Suppressor macrophage treated with lipopolysaccharide for 4 hours (primary cell): ENCODE results near the gene NRCAM.
A peak's percentile ranks its signal among the peaks of the same experiment; 100 is the strongest.

Experiments used
- DNase-seq: peaks from one replicate; pipeline ENCODE4 v3.0.0-alpha.2; 2020

The NRCAM gene

GRCh38 chr7:108193594-108194498 is 262.4 kb downstream of the NRCAM start:
- no peak for DNase-seq

DNA sequence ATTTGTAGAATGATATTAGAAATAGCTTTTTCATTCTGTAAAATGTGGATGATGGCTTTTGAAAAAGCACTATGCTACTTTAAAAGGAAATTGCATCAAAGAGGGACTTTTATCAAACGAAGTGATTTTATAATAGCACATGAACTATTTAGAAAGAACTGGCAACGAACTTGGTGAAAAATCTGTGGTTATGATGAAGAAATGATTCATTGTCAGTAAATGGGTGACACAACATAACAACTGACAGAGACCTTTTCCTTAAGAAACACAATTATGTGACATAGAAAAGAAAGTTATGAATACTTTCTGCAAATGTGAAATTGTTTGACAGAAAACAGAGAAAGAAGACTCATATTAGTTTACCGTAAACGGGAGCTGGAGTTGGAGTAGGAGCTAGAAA is 265.3 kb downstream of the NRCAM start:
- DNase-seq = no peak

DNA sequence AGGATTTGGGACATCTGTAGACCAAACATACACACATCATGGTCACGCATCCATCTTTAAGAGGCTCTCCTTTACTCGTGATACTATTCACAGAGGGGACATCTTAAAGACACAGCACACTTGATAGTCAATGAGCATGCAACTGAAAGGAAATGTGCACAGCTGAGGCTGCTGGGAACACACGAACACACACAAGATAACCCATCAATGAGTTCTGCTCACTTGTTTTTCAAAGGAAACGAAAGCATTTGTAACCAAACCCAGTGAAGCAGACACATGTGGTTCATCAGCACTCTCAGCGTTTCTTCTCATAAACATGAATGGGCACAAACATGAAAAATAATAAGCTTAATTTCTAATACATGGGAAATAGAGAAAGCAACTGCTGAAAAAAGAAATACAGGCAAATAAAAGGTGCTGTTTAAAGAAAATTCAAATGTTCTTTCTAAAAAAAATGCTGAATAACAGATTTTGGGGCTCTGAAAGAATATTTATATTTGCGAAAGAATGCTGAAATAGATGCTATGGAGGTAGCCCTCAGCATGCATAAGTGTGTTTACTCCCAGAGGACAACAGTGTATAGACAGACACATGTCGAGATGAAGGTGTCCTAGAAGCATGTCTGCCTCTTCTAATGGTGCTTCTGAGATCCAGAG is 266.4 kb downstream of the NRCAM start:
- DNase-seq = no peak

DNA sequence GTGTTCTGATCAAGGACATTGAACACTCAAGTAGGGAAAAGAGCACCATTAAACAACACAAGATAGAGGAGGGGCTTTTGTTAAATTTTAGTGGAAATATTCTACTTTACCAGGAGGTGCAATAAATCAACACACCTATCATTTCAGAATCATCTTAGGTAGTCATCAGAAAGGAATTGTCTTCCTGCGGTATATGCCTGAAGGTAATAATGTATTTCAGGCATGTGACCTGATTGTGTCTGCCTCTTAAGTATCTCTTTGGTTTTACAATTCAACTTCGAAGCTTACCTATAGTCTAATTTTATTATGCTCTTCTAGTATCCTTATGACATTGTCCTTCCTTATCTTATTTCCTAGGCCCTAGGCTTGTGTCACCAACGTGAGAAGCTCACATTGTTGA is 267.5 kb downstream of the NRCAM start:
- no peak for DNase-seq

GRCh38 chr7:108181073-108181985 is 274.9 kb downstream of the NRCAM start:
- peak; percentile 56 for DNase-seq

DNA sequence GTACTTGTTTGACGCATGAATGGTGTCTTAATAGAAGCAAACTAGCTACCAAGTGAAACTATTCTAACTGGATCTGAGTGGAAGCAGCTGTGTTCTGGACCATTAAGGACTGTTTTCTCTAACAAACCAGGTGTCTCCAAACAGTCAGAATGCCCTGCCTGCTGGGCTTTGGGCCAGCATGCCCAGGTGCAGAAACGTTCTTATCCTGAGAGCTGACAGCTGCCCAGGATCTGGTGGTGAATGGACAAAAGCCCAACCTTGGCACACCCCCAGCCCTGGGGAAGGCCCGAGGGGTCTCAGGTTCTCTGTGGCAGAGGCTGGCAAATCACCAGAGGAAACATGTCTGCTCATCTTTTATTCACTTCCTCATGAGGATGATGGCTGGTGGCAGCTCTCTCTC is 277.8 kb downstream of the NRCAM start:
- no peak for DNase-seq

- DNase-seq = no peak
These were observed 285.1 kb downstream of the NRCAM start for GRCh38 chr7:108171164-108171563.

DNA sequence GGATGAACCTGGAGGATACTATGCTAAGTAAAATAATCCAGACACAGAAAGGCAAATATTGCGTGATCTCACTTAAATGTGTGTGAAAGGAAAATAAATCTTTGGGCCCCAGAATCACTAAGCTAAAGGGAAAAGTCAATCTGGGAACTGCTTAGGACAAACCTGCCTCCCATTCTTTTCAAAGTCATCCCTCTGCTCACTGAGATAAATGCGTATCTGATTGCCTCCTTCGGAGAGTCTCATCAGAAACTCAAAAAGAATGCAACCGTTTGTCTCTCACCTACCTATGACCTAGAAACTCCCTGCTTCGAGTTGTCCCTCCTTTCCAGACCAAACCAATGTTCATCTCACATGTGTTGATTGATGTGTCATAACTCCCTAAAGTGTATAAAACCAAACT is 286.0 kb downstream of the NRCAM start:
- no peak for DNase-seq

DNA sequence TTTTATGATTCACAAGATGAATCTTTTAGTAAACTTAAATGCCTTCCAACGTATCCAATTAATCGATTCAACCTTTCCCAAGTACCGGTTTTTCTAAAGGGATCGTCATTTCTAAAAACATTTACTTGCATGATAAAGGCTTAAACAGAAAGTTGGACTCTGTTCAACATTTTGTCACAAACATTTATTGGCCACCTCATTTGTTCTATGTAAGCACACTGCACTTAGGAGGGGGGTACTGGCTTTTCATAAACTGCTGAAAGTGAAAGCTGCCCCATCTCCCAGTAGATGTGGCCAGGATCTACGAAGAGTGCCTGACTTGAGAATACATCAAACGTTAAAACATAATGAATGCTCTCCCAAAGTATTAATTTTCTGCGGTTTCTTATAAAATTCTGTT is 288.8 kb downstream of the NRCAM start:
- no peak for DNase-seq

DNA sequence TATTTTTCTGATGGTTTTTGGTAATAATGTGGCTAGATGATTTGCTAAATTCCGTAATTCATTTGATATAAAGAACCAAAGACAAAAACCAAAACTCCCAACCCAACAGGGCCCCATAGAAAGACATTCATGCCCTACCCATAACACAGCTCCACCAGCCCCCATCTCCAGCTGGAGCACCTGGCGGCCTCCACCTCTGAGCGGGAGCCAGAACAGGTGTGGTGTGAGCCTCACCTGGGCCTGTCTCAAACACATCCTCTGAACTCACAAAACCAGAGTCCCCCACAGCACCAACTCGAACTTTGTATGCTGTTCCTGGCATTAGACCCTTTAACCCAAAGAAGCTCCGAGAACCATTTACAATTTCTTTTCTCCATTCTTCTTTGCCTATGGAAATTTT is 289.5 kb downstream of the NRCAM start:
- DNase-seq = no peak

- DNase-seq = no peak
These were observed 290.5 kb downstream of the NRCAM start for GRCh38 chr7:108165723-108166122.

DNA sequence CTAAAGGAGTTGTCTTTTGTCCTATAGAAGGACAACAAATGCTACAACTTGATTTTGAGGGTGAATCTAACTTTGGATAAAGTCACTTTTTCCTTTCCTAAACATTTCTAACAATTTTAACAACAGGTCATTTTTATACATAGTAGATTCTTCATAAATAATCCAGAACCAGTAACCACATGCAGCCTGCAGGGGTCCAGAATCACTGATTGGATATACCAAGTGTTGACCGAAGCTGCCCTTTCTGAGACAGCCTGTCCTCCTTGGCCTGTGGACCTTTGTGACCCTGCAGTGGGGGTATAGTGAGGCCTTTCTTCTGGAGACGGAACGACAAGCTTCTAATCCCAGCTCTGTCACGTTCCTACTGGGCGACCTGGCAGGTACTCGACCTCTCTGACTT is 291.3 kb downstream of the NRCAM start:
- no peak for DNase-seq

DNA sequence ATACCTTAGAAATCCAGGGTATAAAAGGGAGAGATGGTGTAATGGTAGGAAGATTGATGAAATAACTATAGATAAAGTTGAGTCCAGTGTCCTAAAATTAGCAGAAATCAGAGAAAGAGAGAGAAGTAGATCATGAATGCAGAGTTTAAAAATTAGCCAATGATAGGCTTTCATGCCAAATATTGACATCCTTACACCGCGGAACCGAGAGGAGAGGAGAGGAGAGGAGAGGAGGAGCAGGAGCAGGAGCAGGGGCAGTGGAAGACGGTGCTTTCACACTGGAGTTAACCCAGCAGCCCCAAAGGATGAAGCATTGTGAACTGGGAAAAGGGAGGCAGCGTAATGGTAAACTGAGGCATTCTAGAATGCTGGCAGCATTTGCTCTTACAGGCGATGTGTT is 291.9 kb downstream of the NRCAM start:
- DNase-seq = no peak

DNA sequence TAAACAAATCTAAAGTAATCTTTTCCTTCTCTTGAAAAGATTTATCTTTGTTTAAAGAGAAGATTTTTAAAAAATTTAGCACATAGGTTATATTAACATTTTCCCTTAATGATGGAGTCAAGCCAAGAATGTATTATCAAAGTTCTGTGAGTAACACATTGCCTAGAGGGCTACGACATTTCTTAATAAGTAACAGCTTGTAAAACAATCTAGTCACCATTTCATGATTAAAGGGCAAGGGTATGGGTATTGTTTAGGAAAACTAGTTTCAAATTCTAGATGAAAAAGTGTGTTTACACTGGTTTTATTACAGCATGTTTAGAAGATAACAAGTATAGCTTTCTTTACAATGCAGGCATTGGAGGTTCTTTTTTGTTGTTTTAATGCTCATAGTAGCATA is 297.5 kb downstream of the NRCAM start:
- DNase-seq = no peak

DNA sequence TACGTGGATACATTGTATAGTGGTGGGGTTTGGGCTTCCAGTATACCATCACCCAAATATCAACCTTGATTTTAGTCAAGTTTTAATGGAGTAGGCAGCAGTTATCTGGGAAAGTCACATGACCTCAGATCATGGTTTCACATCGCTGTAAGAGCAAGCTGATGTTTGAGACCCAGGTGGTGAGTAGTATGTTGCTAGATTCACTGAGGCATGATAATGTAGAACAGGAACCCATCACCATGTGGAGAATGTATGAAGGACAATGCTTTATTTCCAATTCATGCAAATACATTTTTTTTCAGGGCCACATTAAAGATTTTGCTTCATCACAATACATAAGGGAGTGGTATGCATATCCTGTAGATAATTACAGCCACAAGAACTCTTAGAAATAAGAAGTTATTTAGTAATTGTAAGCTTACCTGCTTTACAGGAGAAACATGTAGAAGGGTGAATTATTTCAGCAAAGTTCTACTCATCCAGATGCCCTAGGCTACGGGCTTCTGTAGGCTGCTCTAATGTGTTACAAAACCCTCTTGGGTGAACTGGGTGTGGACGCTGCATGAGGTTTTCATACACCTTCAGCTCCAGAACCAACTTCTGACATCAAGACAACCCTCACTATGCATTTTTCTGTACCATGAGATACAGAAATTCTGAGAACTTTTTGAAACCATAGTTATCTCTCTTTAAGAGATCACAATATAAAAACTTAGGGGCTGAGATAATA is 298.5 kb downstream of the NRCAM start:
- DNase-seq = no peak

- peak; percentile 68 for DNase-seq
These were observed 299.2 kb downstream of the NRCAM start for GRCh38 chr7:108156897-108157605.

GRCh38 chr7:108152198-108152597 is 304.0 kb downstream of the NRCAM start:
- no peak for DNase-seq

GRCh38 chr7:108149908-108150307 is 306.3 kb downstream of the NRCAM start:
- peak; percentile 3 for DNase-seq

GRCh38 chr7:108149119-108149518 is 307.1 kb downstream of the NRCAM start:
- DNase-seq = no peak

DNA sequence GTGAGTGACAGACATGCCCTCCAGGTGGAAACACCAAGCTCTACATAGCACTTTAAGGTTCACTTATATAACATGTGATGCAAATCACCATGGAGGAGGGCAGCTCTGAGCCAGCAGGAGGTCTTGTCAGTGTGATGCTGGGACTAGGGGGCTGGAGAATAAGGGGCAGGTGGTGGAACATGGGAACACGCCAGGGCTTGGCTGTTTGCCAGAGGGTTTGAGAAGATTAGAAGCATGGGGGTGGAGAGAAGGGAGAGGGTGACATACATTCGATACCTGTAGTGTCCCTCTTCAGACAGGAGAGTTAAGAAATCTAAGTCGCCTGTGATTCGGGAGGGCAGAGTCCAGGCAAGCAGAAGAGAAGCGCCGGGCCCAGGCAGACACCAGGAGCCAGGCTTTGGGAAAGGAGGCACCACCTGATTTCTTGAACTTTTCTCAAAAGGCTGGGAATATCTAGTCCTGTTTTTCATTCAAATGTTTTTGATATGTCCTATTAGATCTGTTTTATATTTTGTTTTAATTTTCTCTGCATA is 309.1 kb downstream of the NRCAM start:
- no peak for DNase-seq

DNA sequence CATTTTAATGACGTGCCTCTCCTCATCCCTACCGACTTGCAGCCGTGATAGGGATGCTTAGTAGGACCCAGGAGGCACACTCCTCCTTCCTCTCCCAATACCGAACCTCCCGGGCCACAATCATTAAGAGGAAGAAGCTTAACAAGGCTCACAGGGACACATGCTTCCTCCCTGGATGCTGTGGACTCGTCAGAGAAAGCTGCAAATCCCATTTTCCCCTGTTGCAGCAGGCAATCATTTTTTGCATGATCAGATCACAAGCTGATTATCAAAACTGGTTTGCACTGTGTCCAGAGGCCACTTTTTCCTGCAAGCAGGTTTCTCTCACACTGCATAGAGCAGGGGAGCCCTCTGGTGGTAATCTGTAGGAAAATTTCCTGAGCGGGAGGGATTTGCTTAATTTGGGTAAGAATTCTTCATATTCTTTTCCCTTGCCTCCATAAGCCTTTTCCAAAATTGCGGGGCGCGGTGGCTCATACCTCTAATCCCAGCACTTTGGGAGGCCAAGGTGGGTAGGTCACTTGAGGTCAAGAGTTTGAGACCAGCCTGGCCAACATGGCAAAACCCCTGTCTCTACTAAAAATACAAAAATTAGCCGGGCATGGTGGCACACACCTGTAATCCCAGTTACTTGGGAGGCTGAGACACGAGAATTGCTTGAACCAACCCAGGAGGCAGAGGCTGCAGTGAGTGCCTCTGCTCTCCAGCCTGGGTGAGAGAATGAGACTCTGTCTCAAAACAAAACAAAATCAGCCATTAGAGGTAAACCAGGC is 310.0 kb downstream of the NRCAM start:
- peak; percentile 74 for DNase-seq
